NCI-H2196 (cell line): ENCODE data around the gene RHEB.

Experiments used
- DNase-seq: peaks from one replicate; lab custom pipeline; 2025; ENCODE audit not compliant: unreplicated experiment; lab: John Stamatoyannopoulos, UW

The RHEB gene

GRCh38 chr7:151420144-151420543 lies 99.6 kb downstream of the RHEB start:
- DNase-seq, result no peak

- no peak for DNase-seq
These were observed 102.8 kb downstream of the RHEB start for GRCh38 chr7:151416941-151417315.

DNA sequence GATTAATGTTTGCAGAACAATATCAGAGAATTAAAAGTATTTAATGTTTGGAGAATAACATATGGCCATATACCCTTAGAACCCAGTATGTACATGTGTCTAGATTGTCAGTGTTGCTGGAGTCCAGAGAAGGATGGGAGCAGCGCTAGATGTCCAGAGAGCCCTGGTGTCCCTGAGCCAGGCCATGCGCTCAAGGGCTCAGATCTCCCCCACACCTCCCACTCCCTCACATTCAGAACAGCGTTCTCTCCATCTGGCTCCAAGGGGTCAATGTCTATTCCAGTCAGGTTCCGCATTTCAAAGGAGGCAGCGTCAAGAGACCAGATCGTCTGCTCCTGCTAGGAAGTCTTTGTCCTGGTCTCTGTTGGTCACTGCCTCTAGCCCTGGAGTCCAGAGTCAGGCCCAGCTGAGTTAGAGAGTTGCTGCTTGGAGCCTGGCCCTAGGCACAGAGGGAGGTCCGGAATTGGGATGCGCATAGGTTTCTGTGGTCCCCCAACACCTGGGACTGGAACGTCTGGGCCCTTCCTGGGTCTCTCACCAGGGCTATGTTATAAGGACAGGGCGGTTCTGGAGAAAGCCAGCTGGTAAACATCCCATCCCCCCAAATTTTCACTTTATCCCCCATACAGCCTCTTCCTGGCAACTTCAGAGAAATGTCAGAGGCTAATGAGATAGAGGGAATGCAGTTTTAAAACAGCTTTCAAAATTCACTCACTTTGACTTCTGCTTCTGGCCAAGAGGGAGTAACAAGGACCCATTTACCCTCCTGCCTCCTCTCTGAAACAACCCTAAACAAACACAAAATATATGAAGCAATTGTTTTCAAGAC lies 103.4 kb downstream of the RHEB start:
- DNase-seq, result no peak
